HG02571 (cell line): ENCODE measurements around the gene FURIN.
"Not testable (repeated sequence)": the region's sequence is repeated elsewhere in the genome, so short reads cannot be mapped to it uniquely, and the experiment has no call there.

ENCODE experiments used
- ATAC-seq: cut with Tn5 transposase; IDR thresholded peaks from one replicate; pipeline ENCODE4 v1.9.1; 2021; ENCODE audit warnings: mild to moderate bottlenecking, moderate library complexity; ENCODE audit not compliant: unreplicated experiment

Gene FURIN

DNA sequence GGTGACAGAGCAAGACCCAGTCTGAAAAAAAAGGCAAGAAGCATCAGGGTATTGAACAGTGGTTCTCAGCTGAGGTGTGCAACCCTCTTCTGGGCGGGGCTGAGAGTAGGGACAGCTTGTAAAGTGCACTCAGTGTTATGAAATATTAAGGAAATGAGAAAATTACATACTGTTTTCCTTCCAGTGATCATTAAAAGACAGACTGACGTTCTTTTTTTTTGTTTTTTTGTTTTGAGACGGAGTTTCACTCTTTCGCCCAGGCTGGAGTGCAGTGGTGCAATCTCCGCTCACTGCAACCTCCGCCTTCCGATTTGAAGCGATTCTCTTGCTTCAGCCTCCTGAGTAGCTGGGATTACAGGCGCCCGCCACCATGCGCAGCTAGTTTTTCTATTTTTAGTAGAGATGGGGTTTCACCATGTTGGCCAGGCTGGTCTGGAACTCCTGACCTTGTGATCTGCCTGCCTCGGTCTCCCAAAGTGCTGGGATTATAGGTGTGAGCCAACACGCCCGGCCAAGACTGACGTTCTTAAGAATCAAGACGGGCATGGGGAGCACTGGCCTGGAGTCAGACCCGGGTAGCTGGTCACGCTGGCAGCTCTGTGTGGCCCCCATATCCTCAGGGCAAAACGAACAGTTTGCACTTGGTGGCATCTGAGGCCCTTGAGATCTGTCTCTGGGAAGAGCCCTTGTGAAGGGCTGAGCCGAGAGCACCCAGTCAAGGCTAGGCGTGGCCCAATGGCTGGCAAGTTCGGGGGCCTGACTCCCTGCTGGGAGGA lies 46.1 kb downstream of the FURIN start:
- no peak for ATAC-seq

DNA sequence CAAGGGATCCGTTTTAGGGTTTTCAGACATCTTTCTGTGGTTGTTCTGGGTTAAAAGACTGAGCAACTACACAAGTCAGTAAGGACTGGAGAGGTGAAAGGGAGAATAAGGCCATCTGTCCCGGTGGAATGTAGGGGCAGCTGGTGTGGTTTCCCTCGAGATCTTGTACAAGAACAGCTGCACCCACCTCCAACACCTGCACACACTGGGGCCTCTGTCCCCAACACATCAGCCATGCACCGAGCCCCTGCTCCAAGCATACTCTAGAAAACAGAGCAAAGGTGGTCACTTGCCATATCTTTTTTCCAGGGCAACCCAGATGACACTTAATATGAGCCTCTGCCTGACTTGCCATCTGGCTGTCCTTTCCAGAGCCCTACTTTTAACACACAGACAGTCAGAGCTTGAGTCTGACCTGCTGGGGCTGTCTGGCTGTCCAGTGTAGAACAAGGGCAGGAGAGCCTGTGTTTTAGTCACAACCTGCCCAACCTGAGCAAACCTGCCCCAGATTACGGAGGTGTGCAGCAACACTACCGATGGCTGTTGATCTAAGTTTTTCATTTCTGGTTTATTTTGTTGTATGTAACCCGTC lies 46.9 kb downstream of the FURIN start:
- ATAC-seq, result no peak

DNA sequence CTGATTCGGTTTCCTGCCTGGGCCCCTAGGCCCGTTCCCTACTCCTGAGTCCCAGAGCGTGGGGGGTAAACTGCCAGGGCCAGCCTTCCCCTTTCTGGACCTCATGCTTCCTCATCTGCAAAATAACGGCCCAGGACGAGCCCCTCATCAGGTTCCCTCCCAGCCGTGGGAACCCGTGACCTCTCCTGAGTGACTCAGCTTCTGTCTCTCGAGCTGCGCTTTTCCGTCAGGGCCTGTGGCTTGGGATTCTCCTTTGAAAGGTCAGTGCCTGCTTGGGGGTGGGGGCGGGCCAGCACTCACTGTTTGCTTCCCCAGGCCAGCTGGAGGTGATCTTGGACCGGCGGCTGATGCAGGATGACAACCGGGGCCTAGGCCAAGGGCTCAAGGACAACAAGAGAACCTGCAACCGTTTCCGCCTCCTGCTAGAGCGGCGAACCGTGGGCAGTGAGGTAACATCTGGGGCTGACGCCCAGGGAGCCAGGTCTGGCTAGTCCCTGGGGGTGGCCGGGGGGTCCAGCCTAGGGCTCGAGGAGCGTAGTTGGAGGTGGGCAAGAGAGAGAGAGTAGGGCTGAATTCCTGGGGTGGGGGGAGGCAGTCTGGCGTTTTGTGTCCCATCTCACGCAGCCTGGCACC lies 47.5 kb downstream of the FURIN start:
- ATAC-seq, result no peak

DNA sequence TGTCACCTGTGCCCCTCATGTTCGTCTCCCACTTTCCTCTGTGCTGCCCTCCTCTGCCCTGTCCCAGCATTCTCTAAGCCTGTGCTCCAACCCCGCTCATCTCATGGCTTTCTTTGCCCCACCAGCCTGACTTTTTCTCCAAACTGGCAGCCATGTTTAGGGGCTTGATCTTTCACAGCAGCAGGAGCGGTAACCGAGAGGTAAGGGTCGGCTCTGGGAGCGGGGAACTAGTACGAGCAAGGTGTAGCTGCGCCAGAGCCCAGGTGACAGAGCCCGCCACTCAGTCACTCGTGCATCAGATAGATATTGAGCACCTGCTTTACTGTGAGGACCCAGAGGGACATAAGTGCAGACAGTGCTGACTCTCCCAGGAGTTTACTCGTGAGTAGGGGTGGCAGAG lies 48.1 kb downstream of the FURIN start:
- ATAC-seq, result no peak

DNA sequence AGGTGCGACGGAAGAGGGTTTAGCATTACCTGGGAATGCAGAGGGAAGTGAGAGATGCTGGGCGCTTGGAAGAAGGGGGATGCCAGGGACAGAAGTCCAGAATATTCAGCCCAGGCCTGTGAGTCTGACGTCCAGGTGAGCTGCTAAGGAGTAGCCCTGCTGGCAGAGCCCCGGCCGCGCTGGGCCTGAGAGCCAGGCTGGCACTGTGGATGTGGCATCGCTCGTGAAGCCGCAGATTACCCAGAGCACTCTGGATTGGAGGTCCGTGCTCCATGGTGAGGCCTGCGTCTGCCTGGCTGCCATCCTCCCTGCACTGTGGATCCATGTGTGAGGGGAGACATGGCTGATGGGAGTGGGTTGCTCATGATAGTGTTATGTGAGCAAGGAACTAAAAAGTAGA lies 49.2 kb downstream of the FURIN start:
- ATAC-seq, result no peak

DNA sequence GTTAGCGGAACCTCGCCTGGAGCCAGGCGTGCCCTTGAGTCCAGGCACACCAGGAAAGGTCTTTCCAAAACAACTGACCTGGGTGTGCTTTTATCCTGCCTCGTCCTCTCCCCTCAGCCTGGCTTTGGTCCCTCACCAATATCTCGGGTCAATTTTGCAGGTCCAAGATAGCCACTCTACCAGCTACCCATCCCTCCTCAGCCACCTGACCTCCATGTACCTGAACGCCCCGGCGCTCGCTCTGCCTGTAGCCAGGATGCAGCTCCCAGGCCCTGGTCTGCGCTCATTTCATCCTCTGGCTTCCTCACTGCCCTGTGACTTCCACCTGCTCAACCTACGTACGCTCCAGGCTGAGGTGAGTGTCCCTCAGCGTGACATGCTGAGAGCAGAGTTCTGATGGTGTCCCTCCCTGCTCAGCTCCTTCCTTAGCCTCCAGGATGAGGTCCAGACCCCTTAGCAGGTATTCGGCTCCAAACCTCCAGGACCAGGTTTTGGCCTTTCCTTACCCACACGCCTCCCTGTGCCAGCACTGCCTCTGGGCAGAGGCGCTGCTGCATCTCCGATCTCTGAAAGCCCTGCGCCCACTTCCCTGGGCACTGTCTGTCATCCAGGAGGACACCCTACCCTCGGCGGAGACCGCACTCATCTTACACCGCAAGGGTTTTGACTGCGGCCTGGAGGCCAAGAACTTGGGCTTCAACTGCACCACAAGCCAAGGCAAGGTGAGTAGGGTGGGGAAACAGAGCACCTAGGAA lies 49.8 kb downstream of the FURIN start:
- ATAC-seq, result no peak

DNA sequence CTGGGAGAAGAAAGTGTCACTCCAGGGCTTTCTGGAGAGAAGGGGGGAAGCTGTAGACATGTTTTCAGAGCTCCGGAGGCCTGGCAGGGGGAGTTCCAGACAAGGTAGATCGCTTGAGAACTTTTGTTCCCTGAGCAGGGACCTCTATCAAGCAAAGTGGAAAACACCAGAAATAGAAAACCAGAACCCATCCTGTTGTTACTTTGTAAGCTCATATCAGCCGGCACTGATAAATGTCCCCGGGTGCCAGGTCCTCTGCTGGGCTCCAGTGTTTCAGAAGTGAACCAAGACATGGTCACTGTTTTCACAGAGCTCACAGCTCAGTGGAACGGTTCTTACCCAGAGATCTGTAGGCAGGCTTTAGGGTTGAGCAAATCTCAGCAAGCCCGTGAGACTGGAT lies 50.4 kb downstream of the FURIN start:
- ATAC-seq, result no peak

DNA sequence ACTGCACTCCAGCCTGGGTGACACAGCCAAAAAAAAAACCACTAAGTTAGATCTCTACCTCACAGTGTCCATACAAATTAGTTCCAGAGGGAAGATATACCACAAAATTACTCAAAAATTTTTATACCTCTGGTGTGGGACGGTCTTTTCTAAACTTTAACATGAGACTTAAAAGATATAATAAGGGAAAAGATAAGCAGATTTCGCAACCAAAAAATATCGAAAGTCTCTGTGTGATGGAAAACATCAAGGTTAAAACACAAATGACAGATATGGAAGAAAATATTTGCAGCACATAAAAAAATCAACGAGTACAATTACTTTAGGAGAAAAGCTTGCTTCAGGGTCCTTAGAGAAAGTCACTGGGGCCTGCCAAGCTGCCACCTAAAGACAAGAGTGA lies 53.5 kb downstream of the FURIN start:
- ATAC-seq, result no peak

DNA sequence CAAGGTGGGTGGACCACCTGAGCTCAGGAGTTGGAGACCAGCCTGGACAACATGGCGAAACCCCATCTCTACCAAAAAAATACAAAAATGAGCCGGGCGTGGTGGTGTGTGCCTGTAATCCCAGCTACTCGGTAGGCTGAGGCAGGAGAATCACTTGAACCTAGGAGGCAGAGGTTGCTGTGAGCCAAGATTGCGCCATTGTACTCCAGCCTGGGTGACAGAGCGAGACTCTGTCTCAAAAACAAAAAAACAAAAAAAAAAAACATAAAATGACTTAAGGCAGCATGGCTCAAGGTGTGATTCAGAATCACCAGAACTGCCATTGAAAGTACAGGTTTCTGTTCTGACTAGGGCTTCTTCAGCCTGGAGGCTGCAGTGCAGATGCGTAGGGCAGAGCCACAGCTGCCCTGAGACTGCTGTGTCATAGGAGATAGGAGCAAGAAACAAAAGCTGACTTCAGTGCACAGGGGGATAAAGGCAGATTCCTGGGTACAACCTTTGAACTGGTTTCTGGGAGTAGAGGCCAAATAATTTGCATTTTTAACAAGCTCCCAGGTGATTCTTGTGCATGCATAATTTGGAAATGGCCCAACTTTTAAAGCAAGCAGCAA lies 54.4 kb downstream of the FURIN start:
- peak; percentile 86 for ATAC-seq

DNA sequence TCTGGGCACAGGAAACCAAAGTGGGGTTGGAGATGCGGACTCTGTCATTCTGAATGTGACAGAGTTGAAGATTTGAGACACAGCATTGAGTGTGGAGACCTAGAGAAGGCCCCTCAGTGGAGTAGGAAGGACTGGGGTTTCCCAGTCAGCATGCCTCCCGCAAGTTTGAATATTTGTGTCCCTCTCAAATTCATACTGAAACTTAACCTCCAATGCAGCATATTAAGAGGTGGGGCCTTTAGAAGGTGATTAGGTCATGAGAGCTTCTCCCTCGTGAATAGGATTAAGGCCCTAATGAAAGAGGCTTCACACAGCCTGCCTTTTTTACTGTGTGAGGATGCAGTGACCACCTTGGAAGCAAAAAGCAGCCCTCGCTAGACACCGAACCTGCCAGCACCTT lies 56.0 kb downstream of the FURIN start:
- ATAC-seq, result peak; percentile 63

DNA sequence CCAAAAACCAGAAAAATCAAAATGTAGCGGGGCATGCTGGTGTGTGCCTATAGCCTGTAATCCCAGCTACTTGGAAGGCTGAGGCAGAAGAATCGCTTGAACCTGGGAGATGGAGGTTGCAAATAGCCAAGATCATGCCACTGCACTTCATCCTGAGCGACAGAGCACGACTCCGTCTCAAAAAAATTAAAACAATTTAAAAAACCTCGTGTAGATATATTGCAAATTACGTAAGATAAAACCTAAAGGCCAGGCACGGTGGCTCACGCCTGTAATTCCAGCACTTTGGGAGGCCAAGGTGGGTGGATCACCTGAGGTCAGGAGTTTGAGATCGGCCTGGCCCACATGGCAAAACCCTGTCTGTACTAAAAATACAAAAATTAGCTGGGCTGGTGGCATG lies 58.4 kb downstream of the FURIN start:
- ATAC-seq, result not testable (repeated sequence)

DNA sequence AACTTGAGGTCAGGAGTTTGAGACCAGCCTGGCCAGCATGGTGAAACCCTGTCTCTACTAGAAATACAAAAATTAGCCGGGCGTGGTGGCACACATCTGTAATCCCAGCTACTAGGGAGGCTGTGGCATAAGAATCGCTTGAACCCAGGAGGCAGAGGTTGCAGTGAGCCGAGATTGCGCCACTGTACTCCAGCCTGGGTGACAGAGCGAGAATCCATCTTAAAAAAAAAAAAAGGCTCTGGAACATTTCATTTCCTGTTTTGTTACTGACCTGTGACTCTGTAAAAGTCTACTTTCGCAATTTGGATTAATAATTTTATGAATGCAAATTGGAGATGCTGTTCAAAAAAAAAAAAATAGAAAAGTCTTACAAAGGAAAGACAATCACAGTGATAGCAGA lies 59.7 kb downstream of the FURIN start:
- ATAC-seq, result not testable (repeated sequence)

DNA sequence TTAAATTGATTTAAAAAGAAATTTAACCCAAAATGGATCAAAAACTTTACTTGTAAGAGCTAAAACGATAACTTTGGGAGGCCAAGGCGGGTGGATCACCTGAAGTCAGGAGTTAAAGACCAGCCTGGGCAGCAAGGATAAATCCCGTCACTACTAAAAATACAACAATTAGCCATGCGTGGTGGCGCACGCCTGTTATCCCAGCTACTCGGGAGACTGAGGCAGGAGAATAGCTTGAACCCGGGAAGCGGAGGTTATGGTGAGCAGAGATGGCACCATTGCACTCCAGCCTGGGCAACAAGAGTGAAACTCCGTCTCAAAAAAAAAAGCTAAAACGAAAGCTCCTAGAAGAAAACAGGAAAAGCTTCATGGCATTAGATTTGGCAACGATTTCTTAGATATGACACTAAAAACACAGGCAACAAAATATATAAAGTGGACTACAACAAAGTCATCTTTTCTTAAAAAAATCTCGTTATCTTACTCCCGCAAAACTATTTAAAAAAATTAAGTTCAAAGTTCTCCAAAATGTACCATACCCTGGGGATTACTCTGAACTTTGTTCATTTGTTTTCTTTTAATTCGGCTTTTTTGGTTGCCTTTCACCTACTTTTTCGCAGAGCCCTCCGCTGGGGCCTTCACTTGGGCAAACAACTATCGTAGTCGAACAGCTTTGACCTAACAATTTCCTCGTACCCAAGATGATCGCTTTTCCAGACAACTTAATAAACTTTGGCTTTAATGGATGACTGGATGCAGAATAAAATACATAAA lies 61.0 kb downstream of the FURIN start:
- no peak for ATAC-seq

DNA sequence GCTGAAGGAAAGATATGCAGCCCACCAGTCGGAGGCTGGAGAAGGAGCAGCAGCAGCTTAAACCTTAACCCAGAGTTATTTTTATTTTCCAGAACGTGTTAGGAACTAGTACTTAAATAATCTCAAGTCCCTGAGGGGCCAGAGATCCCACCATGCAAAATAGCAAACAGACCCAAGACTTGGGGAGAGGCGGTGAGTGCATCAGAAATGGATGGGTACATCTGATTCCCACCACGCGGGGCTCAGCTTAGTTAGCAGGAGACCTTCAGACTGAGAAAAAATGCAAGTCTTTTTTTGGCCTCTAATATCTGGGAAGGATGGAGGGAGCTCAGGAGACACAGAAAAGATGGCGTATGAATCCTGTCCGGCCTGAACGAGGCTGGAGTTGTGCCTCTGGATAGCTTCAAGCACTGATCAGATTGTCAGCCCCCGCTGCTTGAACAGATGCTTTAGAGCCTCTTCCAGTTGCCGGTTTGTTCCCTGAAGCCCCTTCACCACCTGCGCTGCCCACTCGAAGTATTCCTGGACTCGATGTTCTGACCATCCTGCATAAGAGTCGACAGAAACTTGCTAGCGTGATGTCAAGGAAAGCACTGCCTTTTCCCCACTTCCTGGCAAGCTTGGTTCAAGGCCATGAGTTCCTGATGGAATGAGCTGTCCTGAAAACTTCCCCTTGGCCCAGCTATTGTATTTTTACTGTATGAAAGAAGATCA lies 62.6 kb downstream of the FURIN start:
- no peak for ATAC-seq

DNA sequence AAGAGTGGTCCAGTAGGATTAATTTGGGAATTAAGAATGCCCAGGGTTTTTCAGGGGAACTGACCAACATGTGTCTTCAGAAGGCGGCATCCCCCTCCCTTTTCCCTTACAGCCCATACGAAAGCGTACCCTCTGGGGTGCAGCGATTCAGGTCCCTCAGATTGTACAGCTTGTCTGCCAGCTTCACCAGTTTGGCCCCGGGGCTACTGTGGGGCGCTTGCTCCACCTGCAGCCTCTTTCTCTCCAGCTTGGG lies 63.1 kb downstream of the FURIN start:
- no peak for ATAC-seq

DNA sequence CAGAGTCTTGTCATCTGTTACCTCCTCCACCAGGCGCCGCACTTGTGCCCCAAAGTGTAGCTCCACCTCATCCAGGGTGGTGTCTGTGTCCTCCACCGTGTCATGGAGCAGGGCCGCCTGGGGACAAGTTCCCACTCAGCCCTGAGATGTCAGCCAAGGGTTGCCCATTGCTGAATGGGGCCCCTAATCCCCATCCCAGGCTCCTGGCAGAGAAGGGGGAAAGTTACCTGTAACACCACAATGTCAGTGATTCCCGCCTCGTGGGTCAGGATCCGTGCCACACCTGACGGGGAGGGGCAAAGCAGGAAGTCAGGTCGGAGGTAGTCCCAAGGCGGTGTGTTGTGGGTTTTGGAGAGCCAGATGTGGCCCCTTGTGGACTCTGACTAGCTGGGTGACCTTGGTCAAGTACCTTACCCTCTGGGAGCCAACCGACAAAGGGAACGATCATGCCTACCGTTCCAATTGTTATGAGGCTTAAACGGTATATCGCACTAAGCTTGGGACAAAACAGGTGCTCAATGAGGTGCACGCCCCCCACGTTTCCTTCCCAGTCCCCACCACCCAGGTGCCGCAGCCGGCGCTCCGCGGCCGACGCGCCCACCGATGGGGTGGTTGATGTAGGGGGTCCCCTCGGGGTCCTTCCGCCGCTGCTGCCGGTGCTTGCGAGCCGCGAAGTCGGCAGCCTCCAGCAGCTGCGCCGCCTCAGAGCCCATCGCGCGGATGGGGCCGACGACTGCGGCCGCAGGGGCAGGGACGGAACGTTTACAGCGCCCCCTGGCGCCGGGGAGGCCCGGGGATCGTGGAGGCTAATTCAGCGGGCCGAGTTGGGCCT lies 63.7 kb downstream of the FURIN start, which contains the start of gene HDDC3:
TSS of gene HDDC3 (minus strand) at position 722 of the 832 bp plus-strand sequence. CDS start at position 713, 9 bp downstream.
- peak; percentile 41 for ATAC-seq

DNA sequence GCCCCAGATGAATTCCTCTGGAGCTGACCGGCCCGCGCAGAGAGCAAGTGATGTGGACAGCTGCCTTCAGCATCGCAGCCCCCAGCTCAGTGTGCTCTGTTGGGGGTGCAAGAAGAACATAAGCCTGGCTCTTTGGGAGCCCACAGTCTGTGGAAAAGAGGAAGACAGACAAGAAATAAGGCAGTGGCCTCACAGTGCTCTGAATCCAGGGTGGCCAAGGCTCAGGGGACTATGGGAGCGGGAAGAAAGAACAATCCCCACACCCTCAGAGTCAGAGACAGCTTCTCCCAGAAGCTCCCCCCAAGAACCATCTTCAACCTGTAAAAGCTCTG lies 64.2 kb downstream of the FURIN start:
- no peak for ATAC-seq
